Endothelial cell of umbilical vein (primary cell): ENCODE measurements around the gene ZNF362. TPM values are rescaled to one million over a fixed set of nuclear protein-coding genes. Genes with fewer than 3 reads are reported as not detected.

ENCODE experiments used
- BruUV-seq: library from RNA; stranded (reverse); fragments of 400-500 nt; replicated peaks from 2 replicates; lab custom pipeline; 2021; lab: Mats Ljungman, UMichigan
- CTCF ChIA-PET: fragments of 300-600, 350-600 bp; sonication (Branson Sonifier 250); formaldehyde crosslinking; loops from one replicate; lab custom pipeline; 2021; ENCODE audit warnings: antibody characterized with exemption, inconsistent platforms; lab: Charles Lee
- POLR2A ChIA-PET: fragments of 300-600, 350-600 bp; sonication (Branson Sonifier 250); formaldehyde crosslinking; loops from one replicate; lab custom pipeline; 2021; ENCODE audit warnings: antibody characterized with exemption, inconsistent platforms; lab: Charles Lee
- DNase-seq: peaks from one replicate; pipeline ENCODE4 v3.0.0-alpha.2; 2011; ENCODE audit warnings: low read depth, low spot score
- FAIRE-seq: peaks from 2 replicates; lab custom pipeline; 2011; peaks lifted over from hg19 to GRCh38; lab: Jason Lieb, UNC
- H2AFZ ChIP-seq: 2 replicates; pipeline ENCODE4 v1.6.0; 2012; ENCODE audit warnings: low read depth, low read length, control low read depth, inconsistent platforms
- H3K27ac ChIP-seq: 2 replicates; pipeline ENCODE4 v1.5.1; 2011; ENCODE audit warnings: low read depth, mild to moderate bottlenecking, control low read depth, low read length, moderate library complexity; ENCODE audit not compliant: insufficient read depth
- H3K27me3 ChIP-seq, 2 experiments: 2 replicates each; pipeline versions ENCODE4 v1.6.0 to v1.6.1; 2011; ENCODE audit warnings: low read length in 2 of 2, mixed read lengths in 1 of 2; ENCODE audit not compliant: control insufficient read depth in 2 of 2, insufficient read depth in 2 of 2
- H3K36me3 ChIP-seq, 2 experiments: 2 replicates in 1 of 2; 3 replicates in 1 of 2; pipeline ENCODE4 v1.5.1; 2011; ENCODE audit warnings: low read length in 2 of 2, mild to moderate bottlenecking in 1 of 2, moderate library complexity in 1 of 2; ENCODE audit not compliant: control insufficient read depth in 2 of 2, insufficient read depth in 2 of 2; ENCODE audit errors: extremely low read depth in 1 of 2
- H3K4me1 ChIP-seq: 3 replicates; pipeline ENCODE4 v1.5.1; 2011; ENCODE audit warnings: mild to moderate bottlenecking, low read length; ENCODE audit not compliant: control insufficient read depth, insufficient read depth; ENCODE audit errors: extremely low read depth
- H3K4me2 ChIP-seq: 2 replicates; pipeline ENCODE4 v1.6.1; 2011; ENCODE audit warnings: low read length, control low read depth, mixed read lengths; ENCODE audit not compliant: insufficient read depth
- H3K4me3 ChIP-seq, 3 experiments: fragments of 200-600 bp in 1 of 3; sonication (generic), shearing (Covaris generic) in 1 of 3; replicated peaks in 1 of 3; 2 replicates each; pipeline ENCODE4 v1.5.1; 2011 to 2016; ENCODE audit warnings: control low read depth in 3 of 3, low read length in 3 of 3, mild to moderate bottlenecking in 2 of 3, inconsistent platforms in 1 of 3, low read depth in 1 of 3, moderate library complexity in 1 of 3; ENCODE audit not compliant: insufficient read depth in 1 of 3
- H3K79me2 ChIP-seq: 2 replicates; pipeline ENCODE4 v1.6.0; 2012; ENCODE audit warnings: low read length, inconsistent platforms; ENCODE audit not compliant: control insufficient read depth, insufficient read depth
- H3K9ac ChIP-seq: replicated peaks from 2 replicates; pipeline ENCODE3; 2011; ENCODE audit warnings: low read length, control low read depth; ENCODE audit not compliant: insufficient read depth; ENCODE audit errors: extremely low read depth
- H3K9me1 ChIP-seq: replicated peaks from 3 replicates; pipeline ENCODE4 v1.6.0; 2011; ENCODE audit warnings: mild to moderate bottlenecking, low read length; ENCODE audit not compliant: control insufficient read depth, insufficient read depth; ENCODE audit errors: extremely low read depth
- H3K9me3 ChIP-seq: replicated peaks from 2 replicates; pipeline ENCODE4 v1.5.1; 2012; ENCODE audit warnings: low read length, inconsistent platforms; ENCODE audit not compliant: control insufficient read depth, insufficient read depth
- H4K20me1 ChIP-seq: replicated peaks from 2 replicates; pipeline ENCODE3; 2011; ENCODE audit warnings: mild to moderate bottlenecking, low read length; ENCODE audit not compliant: control insufficient read depth, insufficient read depth; ENCODE audit errors: extremely low read depth
- EZH2 ChIP-seq: IDR thresholded peaks from 2 replicates; pipeline ENCODE4 v1.6.1; 2012; ENCODE audit warnings: borderline replicate concordance, low read depth, mild to moderate bottlenecking, moderate library complexity, low read length, inconsistent platforms; ENCODE audit not compliant: severe bottlenecking
- FOS ChIP-seq: IDR thresholded peaks from 2 replicates; pipeline ENCODE4 v1.6.1; 2011; ENCODE audit warnings: mild to moderate bottlenecking, low read length, moderate library complexity, borderline replicate concordance; ENCODE audit not compliant: insufficient read depth
- GATA2 ChIP-seq: IDR thresholded peaks from 2 replicates; pipeline ENCODE4 v1.7.0; 2011; ENCODE audit warnings: low read depth, mild to moderate bottlenecking, moderate library complexity, mixed read lengths, low read length; ENCODE audit not compliant: insufficient read length, insufficient read depth
- JUN ChIP-seq: IDR thresholded peaks from 2 replicates; pipeline ENCODE4 v1.6.1; 2011; ENCODE audit warnings: borderline replicate concordance, low read depth; ENCODE audit not compliant: insufficient read length, insufficient read depth
- MYC ChIP-seq: IDR thresholded peaks from one replicate; pipeline ENCODE4 v1.6.1; 2011; ENCODE audit warnings: mild to moderate bottlenecking, low read depth, low read length
- POLR2A ChIP-seq: IDR thresholded peaks from 2 replicates; pipeline ENCODE4 v1.6.1; 2012; ENCODE audit warnings: low read depth, mild to moderate bottlenecking, control low read depth, low read length
- POLR2AphosphoS5 ChIP-seq: IDR thresholded peaks from 2 replicates; pipeline ENCODE4 v1.6.1; 2012; ENCODE audit warnings: low read depth, mild to moderate bottlenecking, control low read depth, low read length, moderate library complexity; ENCODE audit not compliant: insufficient read depth
- dilution Hi-C: fragments of 300-500 bp; cut with MboI; formaldehyde crosslinking; loops from one replicate; pipeline ENCODE4 v1.15.0; 2019; ENCODE audit warnings: low sequenced_read_pairs; ENCODE audit not compliant: extremely low pct_ligation_motif_present
- intact Hi-C: fragments of 100-400 bp; cut with micrococcal nuclease; formaldehyde crosslinking; loops from one replicate; pipeline ENCODE4 v1.10.0; 2022
- polyA plus RNA-seq, 4 experiments: library from polyadenylated mRNA; depleted of rRNA in 3 of 4; stranded (reverse) in 3 of 4; unstranded in 1 of 4; fragments of >200 nt; gene quantifications; 2 replicates each; pipeline versions ENCODE4 v1.2.1 to v1.2.3, GENCODE V29; 2011 to 2012; ENCODE audit warnings: missing spikeins in 1 of 4
- total RNA-seq: library from RNA; stranded (reverse); gene quantifications from 2 replicates; pipeline ENCODE4 v1.2.3, GENCODE V29; 2021
- TF ChIP-seq, protein P1 (sequence below): IDR thresholded peaks from 2 replicates; pipeline ENCODE4 v1.6.1; 2011; ENCODE audit not compliant: insufficient read depth, insufficient read length
- TF ChIP-seq, protein P2 (sequence below), 2 donors: IDR thresholded peaks; 1 replicate in 1 of 2; 2 replicates in 1 of 2; pipeline ENCODE4 v1.5.1; 2011; ENCODE audit warnings: low read length in 2 of 2, mild to moderate bottlenecking in 2 of 2, moderate library complexity in 2 of 2, control low read depth in 1 of 2, inconsistent platforms in 1 of 2, low read depth in 1 of 2; ENCODE audit not compliant: insufficient read depth in 1 of 2; ENCODE audit errors: extremely low read depth in 1 of 2

The ZNF362 gene
- total and polyA plus RNA-seq, 2 donors (not counting 3 experiments of a cell fraction or from before 2014, with no cell fraction given), result 28.4 to 35.3 TPM

DNA sequence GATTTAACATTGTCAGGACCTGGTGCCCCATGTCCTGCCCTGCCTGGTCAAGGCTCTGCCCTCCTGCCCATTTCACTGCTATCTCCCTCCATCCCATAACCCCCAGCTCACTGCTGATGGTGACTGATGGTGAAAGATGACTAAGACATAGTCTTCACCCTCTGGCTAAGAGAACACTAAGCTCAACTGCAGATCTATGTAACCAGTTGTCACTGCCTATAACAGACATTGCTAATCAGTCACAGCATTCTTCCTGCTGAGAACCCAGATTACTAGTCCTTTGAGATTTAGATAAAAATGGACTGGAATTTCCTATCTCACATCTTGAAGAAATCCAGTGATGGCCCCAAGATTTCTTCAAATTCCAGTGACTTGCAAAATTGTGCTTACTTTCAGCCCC is 8.0 kb upstream of the ZNF362 start:
- POLR2A ChIA-PET, result no interaction called here
- dilution Hi-C loops, result no loop called here

More for the DNA sequence above, 8.0 kb upstream of the ZNF362 start:
- intact Hi-C loops, result no loop called here
- H4K20me1 ChIP-seq, result no peaks in the 10 kb centered on the region
- no peaks in the 10 kb centered on the region for H3K4me1 ChIP-seq
- H3K9me3 ChIP-seq, result no peaks in the 10 kb centered on the region
- H3K4me3 ChIP-seq, result no peak overlapping the region
- DNase-seq (no peak), FAIRE-seq (no peak)
- H2AFZ ChIP-seq, result no peak overlapping the region
- no peaks in the 10 kb centered on the region for H3K9me1 ChIP-seq
- H3K27ac ChIP-seq, result no peak overlapping the region
- peaks cover 0 to 26% of the 10 kb centered on the region in 2 experiments for H3K27me3 ChIP-seq
- H3K36me3 ChIP-seq, result no peaks in the 10 kb centered on the region
- BruUV-seq, result no TSS peak
- H3K9ac ChIP-seq, result no peak overlapping the region
- H3K4me2 ChIP-seq, result no peak overlapping the region
- CTCF ChIA-PET, result interaction anchor here (0.9 to 1.1 kb wide), 3 partner anchors 47 to 208 kb away, joined by 3 read pairs; no protein-coding TSS in a partner anchor
- H3K79me2 ChIP-seq, result no peaks in the 10 kb centered on the region
- TF ChIP-seq POLR2AphosphoS5 (no peak), GATA2 (no peak), POLR2A (no peak), EZH2 (no peak), MYC (no peak), JUN (no peak), FOS (no peak)
- TF ChIP-seq, protein P1, sequence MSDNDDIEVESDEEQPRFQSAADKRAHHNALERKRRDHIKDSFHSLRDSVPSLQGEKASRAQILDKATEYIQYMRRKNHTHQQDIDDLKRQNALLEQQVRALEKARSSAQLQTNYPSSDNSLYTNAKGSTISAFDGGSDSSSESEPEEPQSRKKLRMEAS, result no peak
- TF ChIP-seq, protein P2, sequence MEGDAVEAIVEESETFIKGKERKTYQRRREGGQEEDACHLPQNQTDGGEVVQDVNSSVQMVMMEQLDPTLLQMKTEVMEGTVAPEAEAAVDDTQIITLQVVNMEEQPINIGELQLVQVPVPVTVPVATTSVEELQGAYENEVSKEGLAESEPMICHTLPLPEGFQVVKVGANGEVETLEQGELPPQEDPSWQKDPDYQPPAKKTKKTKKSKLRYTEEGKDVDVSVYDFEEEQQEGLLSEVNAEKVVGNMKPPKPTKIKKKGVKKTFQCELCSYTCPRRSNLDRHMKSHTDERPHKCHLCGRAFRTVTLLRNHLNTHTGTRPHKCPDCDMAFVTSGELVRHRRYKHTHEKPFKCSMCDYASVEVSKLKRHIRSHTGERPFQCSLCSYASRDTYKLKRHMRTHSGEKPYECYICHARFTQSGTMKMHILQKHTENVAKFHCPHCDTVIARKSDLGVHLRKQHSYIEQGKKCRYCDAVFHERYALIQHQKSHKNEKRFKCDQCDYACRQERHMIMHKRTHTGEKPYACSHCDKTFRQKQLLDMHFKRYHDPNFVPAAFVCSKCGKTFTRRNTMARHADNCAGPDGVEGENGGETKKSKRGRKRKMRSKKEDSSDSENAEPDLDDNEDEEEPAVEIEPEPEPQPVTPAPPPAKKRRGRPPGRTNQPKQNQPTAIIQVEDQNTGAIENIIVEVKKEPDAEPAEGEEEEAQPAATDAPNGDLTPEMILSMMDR (IDR thresholded peaks at IDR 0.05; ENCODE audit: extremely low read depth in 1 of 2, insufficient read depth in 1 of 2, low read depth in 1 of 2, low read length in 2 of 2), result no peak
